Adrenal gland (tissue), 5 donors: ENCODE results near the gene SYT1.

Source experiments
- CTCF ChIP-seq, 6 experiments: fragments of 450-650 bp in 4 of 6; fragments of 200-600 bp in 2 of 6; sonication (generic) in 1 of 6; IDR thresholded peaks; 1 replicate in 5 of 6; 2 replicates in 1 of 6; pipeline versions ENCODE4 v1.5.1 to v1.8.0; 2016 to 2021; ENCODE audit warnings: antibody characterized with exemption in 6 of 6, mild to moderate bottlenecking in 2 of 6, moderate library complexity in 1 of 6
- POLR2A ChIP-seq, 2 donors: fragments of 450-650 bp; IDR thresholded peaks; one replicate each; pipeline ENCODE4 v1.6.1; 2017; ENCODE audit warnings: antibody characterized with exemption in 2 of 2, mild to moderate bottlenecking in 2 of 2, moderate library complexity in 1 of 2
- donor health status: DM: no; HTN: no; CAD: no.

GRCh38 chr12:79046021-79046420, 181.4 kb downstream of the SYT1 start:
- no peak for TF ChIP-seq POLR2A (IDR thresholded peaks at IDR 0.05)
- TF ChIP-seq CTCF (IDR thresholded peaks at IDR 0.05): no peak
